Measurements from ENCODE around the gene GALNT10. TPM values are rescaled to one million over a fixed set of nuclear protein-coding genes. Genes with fewer than 3 reads are reported as not detected.

GALNT10 gene
- total RNA-seq, 2 experiments from 2014 or later = 12.9 to 15.2 TPM

DNA sequence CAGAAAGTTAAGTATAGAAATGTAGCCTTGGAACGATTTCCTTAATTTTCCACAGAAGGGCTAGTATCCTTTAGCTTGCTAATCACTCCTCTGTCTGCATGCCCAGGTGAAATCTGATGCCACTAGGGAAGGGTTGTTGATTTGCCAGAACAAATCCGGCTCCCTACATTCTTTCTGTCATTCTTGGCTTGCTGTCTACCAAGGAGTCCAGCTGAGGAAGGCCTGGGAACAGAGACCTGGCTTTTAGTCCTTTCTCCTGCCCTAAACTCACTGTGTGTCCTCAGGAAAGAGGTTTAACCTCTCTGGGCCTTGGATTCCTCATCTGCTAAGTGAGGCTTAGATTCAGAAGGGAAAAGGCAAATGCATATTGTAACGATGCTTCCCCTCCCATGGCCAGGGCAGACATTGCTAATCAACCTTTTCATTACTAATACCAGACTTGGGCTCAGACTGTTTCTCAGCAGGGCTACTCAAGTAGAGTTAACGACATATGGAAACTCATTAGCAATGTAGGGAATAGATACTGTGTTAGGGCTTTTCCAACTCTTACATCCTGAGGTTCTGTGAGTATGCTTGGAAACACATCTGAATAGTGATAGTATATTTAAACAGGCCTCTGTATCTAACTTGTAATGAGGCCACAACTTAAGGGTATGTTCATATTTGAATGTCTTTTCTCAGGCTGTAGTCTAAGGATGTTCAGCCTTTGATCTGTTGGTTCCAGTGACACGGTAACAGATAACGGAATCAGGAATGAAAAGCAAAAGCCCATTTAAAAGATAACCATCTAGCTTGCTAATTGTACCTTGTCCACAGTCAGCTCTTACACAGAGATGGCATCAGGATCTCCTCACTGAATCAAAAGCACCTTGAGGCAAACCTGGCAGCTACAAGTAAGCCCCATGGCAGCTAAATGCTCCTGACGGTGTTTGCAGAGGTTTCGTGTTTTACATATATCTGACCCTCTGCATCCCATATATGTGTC is 4.1 kb downstream of the GALNT10 start:
- Mint-ChIP-seq H3K27me3 (no peaks in the 10 kb centered on the region), H3K4me1 (ENCODE audit: low read depth) (peaks cover 55% of the 10 kb centered on the region), H3K27ac (no peak overlapping the region), H3K9me3 (no peaks in the 10 kb centered on the region), H3K4me3 (no peak overlapping the region), H3K36me3 (ENCODE audit: low read depth) (peaks cover 20% of the 10 kb centered on the region)
- no peak for DNase-seq
- no peak for ATAC-seq
- intact Hi-C loops (cut with micrococcal nuclease) = no loop called here
- no peak for TF ChIP-seq CTCF (IDR thresholded peaks at IDR 0.05)
- POLR2A ChIA-PET = no interaction called here
- CTCF ChIA-PET = interaction anchor here (1.0 to 16.7 kb wide), 7 partner anchors 8 to 210 kb away, joined by 3 to 161 read pairs (median 4); no protein-coding TSS in a partner anchor

- intact Hi-C loops (cut with micrococcal nuclease) = no loop called here
- Mint-ChIP-seq H3K4me3 (no peak overlapping the region), H3K36me3 (ENCODE audit: low read depth) (peaks cover 20% of the 10 kb centered on the region)
These were observed 5.7 kb downstream of the GALNT10 start for GRCh38 chr5:154196281-154196680.

DNA sequence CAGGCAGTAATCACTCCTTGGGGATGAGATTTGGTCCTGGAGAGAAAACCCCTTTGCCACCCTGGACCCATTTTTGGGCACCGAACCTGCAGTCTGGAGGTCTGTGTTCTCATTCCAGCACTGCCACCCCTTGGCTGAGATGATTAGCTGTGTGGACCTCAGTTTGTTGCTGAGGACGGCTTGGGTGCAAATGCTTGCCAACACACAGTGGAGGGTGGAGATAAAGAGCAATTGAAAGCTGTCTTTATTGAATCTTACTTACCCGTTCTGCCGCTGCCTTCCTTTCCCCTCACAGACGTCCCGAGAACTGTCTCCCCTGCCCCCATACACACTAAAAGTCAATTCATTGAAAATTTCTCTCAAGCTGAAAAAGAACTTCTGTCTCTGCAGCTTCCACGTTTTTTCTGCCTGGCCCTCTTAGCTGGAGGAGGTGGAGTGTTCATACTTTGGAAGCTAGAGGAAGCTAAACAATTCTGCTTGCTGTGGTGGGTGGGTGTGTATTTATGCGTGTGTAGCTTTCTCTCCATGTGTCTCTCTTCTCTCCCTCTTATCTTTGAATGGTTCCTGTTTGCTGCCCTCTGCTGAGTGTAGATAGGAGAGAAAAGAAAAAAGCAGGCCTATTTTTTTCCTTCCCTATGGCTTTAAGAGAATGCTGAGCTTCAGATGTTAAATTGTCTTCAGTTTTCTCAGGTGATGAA is 6.6 kb downstream of the GALNT10 start:
- H3K4me1 Mint-ChIP-seq (ENCODE audit: low read depth) = peaks cover 60% of the 10 kb centered on the region
- no peaks in the 10 kb centered on the region for H3K27me3 Mint-ChIP-seq
- ChIA-PET POLR2A (interaction anchor here (0.6 to 1.8 kb wide), 8 partner anchors 8 to 142 kb away, joined by 3 to 9 read pairs (median 3); no protein-coding TSS in a partner anchor), CTCF (interaction anchor here (0.9 to 2.6 kb wide), 15 partner anchors 8 to 208 kb away, joined by 3 to 20 read pairs (median 4); partner anchors contain the start of gene GALNT10)
- no peak overlapping the region for H3K4me3 Mint-ChIP-seq
- H3K27ac Mint-ChIP-seq = peak overlapping the region; percentile 83
- DNase-seq (no peak), ATAC-seq (no peak)
- peaks cover 20% of the 10 kb centered on the region for H3K36me3 Mint-ChIP-seq (ENCODE audit: low read depth)
- no peak for TF ChIP-seq CTCF (IDR thresholded peaks at IDR 0.05)
- intact Hi-C loops (cut with micrococcal nuclease) = no loop called here
- H3K9me3 Mint-ChIP-seq = no peaks in the 10 kb centered on the region

More at GRCh38 chr5:154196281-154196680, 5.7 kb downstream of the GALNT10 start:
- ChIA-PET POLR2A (interaction anchor here (1.1 to 1.8 kb wide), 2 partner anchors 19 to 22 kb away, joined by 4 to 9 read pairs; no protein-coding TSS in a partner anchor), CTCF (interaction anchor here (0.9 to 2.2 kb wide), 6 partner anchors 11 to 155 kb away, joined by 3 to 20 read pairs (median 4); no protein-coding TSS in a partner anchor)
- no peak for TF ChIP-seq CTCF (IDR thresholded peaks at IDR 0.05)
- ATAC-seq (no peak), DNase-seq (no peak)
- H3K4me1 Mint-ChIP-seq (ENCODE audit: low read depth) = peaks cover 62% of the 10 kb centered on the region
- no peaks in the 10 kb centered on the region for H3K9me3 Mint-ChIP-seq
- no peaks in the 10 kb centered on the region for H3K27me3 Mint-ChIP-seq
- no peak overlapping the region for H3K27ac Mint-ChIP-seq

- peaks cover 20% of the 10 kb centered on the region for H3K36me3 Mint-ChIP-seq (ENCODE audit: low read depth)
These were observed 7.4 kb downstream of the GALNT10 start for GRCh38 chr5:154197801-154198491.

More at GRCh38 chr5:154197801-154198491, 7.4 kb downstream of the GALNT10 start:
- Mint-ChIP-seq H3K27me3 (no peaks in the 10 kb centered on the region), H3K9me3 (no peaks in the 10 kb centered on the region), H3K27ac (peak overlapping the region; percentile 83), H3K4me1 (ENCODE audit: low read depth) (peaks cover 60% of the 10 kb centered on the region), H3K4me3 (peak overlapping the region; percentile 18)
- ChIA-PET CTCF (interaction anchor here (1.1 to 2.6 kb wide), 11 partner anchors 8 to 207 kb away, joined by 3 to 20 read pairs (median 5); partner anchors contain the start of gene GALNT10), POLR2A (interaction anchor here (0.6 to 1.8 kb wide), 8 partner anchors 9 to 205 kb away, joined by 3 to 9 read pairs (median 3); no protein-coding TSS in a partner anchor)
- ATAC-seq (peak; percentile 83), DNase-seq (peak; percentile 89)
- intact Hi-C loops (cut with micrococcal nuclease) = no loop called here
- no peak for TF ChIP-seq CTCF (IDR thresholded peaks at IDR 0.05)

Measured in activated CD8-positive, alpha-beta T cell treated with anti-CD3 and anti-CD28 coated beads for 36 hours (primary cell).